GM21360 (cell line): ENCODE measurements around the gene SIK1.

Experiments
- ATAC-seq: cut with Tn5 transposase; IDR thresholded peaks from one replicate; pipeline ENCODE4 v1.9.1; 2021; ENCODE audit warnings: mild to moderate bottlenecking, moderate library complexity; ENCODE audit not compliant: unreplicated experiment

Gene SIK1

DNA sequence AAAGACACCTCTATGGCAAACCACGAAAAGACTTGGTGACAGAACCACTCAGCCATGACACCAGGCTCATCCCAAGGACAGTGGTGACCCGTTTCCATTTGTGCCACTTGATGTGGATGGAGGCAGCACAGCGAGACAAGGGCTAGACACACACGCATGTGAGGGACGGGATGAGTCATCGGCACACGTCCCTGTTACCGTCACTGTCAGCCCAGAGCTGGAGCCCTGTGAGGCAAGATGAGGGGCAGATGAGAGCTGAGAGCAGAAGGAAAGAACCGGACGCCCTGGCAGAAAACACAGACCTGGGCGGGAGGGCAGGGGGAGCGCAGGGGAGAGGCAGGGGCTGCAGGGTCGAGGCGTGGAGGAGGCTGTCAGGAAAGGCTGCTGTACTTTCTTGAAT, 57.8 kb downstream of the SIK1 start:
- ATAC-seq = no peak

DNA sequence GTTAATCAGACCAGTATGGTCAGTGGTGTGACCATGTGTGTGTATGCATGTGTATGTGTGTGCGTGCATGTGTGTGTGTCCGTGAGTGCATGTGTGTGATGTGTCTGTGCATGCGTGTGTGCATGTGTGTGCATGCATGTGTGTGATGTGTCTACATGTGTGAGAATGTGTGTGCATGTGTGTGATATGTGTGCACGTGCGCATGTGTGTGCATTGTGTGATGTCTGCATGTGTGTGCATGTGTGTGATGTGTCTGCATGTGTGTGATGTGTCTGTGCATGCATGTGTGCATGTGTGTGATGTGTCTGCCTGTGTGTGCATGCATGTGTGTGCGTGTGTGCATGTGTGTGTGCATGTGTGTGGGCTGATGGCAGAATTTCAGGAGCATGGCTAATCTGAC, 58.2 kb downstream of the SIK1 start:
- ATAC-seq = no peak

DNA sequence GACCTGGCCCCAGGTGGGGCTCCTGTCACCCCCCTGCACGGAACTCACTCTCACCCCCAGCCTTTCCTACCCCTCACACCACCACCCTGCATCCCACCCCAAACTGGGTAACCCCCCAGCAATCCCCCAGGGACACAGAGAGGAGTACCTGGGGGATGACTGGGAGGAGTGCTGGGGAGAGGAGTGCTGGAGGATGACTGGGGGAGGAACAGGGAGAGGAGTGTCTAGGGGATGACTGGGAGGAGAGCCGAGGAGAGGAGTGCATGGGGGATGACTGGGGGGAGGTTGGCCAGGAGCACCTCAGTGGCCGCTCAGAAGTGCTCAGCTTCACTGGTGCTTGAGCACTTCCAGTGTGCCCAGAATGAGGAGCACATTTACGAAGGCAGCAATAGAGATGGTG, 59.1 kb downstream of the SIK1 start:
- ATAC-seq = no peak

DNA sequence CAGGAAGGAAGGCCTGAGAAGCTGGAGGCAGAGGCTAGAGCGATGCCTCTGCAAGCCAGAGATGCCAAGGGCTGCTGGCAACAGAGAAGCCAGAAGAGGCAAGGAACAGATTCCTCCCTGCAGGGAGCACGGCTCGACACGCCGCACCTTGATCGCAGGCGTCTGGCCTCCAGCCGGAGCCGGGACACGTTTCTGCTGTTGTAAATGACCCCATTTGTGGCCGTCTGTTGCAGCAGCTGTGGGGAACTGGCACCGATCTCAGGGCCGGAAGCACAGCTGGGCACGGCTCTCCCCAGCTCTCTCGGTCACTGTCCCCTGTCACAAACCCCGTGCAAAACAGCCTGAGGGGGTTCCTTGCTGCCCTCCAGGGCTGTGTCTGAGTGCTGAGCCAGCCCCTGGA, 59.6 kb downstream of the SIK1 start:
- no peak for ATAC-seq

DNA sequence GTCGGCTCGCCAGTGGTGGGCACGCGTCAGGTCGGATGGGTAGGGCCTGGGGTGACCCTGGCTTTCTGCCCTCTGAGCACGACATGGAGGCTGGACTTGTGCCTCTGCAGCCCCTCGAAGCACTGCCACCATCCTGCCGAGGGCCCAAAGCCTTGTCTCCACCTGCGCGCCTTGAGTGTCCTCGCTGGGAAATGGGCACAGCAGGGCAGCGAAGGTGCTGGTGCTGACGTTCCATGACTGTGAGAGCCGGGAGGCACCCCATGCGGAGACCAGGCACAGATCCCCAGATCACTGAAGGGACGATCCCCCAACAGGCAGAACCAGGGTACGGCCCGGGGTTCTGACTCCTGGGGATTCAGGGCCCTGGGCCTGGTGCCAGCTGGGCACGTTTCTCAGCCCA, 60.3 kb downstream of the SIK1 start:
- no peak for ATAC-seq

DNA sequence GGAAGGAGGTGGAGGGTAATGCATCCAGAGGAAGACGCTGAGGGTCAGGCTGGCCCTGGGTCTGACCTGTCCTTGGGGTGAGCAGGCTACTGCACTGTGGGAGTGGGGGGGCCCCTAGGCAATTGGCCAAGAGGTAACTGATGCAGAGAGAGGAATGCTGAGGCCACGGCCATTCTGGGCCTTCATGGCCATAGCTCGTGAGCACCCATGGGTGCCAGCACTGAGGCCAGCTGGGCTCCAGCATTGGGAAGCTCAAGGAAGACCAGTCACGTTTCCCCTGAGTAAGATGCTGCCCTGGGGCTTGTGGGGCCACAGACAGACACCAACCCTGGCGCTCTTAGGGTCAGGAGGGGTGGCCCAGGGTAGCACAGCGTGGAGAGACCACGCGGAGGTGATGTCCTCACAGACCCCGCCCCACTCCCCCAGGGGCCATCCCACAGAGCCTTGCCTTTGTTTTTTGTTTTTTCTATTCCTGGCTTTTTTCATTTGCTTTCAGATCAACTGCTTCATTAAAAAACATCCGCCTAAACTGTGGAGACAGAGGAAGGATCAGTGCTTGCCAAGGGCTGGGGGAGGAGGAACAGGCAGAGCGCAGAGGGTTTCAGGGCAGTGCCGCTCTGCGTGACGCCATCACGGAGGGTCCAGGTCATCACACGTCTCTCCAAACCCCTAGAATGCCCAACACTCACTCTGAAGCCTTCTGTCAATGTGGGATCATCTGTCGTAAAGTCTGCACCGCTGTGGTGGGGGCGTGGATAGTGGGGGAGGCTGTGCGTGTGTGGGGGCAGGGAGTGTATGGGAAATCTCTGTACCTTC, 61.1 kb downstream of the SIK1 start:
- ATAC-seq = no peak

DNA sequence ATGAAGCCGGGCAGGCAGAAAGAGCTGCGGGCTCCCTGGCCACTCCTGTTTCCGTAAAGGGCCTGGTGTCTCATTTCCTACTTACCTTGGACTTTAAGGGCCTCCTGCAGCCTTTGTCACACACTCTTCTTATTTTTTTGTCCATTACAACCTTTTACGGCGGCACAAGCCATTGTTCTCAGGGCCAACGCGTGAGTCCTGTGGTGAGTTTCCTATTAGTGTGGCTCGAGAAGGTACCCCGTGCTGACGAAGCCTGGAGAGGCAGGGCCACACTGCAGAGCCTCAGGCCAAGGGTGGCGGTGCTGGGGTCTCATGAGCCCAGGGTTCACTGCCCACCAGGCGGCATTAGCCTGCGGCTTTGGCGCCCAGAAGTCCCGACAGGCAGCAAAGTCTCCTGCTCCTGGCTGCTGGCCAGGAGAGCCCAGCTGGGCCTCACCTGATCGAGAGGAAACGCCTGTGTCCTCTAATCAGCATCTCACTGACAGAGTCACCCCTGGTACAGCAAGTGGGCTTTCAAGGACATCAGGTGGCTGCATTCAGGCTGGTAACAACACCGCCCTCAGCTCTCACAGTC, 62.0 kb downstream of the SIK1 start:
- no peak for ATAC-seq
